Measurements from ENCODE around the gene NEK4. TPM values are rescaled to one million over a fixed set of nuclear protein-coding genes. Genes with fewer than 3 reads are reported as not detected.

Gene NEK4
- total RNA-seq, 4 donors from 2014 or later: 36.7 to 65.6 (median 41.8) TPM

DNA sequence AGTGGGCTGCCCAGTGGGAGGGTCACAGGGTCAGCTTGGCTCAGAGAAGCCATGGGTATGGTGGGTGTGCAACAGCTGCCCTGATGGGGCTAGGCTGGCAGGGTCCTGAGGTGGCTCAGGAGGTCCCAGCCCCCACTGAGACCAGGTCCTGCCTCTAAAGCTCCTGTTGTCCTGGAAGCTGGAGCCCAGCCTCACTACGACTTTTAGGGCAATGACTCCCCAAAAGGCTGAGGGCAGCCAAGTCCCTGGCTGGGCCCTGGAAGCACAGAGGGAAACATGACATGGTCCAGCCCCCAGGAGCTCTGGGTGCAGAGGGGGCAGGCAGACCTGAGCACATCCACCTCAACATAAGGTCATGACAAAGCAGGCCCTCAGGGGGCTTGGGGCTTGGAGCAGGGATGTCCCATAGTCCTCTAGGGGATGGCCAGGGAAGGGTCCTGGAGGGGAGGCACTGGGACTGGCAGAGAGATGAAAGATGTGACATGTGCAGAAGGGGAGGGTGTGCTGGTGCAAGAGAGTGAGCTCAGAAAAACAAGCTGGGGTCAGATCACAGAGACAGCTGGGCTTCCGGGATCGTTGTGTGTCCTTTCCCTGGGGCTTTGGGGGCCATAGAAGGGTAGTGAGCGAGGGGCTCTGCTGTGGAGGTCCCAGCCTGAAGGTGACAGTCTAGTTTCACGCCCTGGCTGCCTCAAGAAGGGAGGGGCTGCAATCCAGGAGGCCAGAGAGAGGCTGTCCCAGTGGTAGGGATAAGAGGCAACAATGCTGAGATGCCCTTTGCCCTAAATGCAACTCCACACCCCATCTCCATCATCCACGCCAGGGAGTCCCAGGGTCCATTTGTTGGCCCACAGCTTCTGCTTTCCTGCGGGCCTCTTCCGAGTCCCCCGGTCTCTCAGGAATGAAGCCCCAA is 23.2 kb upstream of the NEK4 start:
- Histone ChIP-seq H3K27me3 (no peaks in the 10 kb centered on the region), H3K4me1 (peaks cover 0 to 5% of the 10 kb centered on the region in 2 donors), H3K4me3 (replicated peaks in 1 of 3) (no peak overlapping the region), H3K36me3 (no peaks in the 10 kb centered on the region), H3K27ac (no peak overlapping the region), H3K9me3 (no peaks in the 10 kb centered on the region)
- DNase-seq: no peak
- WGBS, 2 donors: 79 to 80% methylated on average over 8 to 9 of the region's 9 CpGs
- TF ChIP-seq CTCF (IDR thresholded peaks at IDR 0.05) (no peak), POLR2A (IDR thresholded peaks at IDR 0.05) (no peak)
- intact Hi-C loops (cut with DNase I): no loop called here

DNA sequence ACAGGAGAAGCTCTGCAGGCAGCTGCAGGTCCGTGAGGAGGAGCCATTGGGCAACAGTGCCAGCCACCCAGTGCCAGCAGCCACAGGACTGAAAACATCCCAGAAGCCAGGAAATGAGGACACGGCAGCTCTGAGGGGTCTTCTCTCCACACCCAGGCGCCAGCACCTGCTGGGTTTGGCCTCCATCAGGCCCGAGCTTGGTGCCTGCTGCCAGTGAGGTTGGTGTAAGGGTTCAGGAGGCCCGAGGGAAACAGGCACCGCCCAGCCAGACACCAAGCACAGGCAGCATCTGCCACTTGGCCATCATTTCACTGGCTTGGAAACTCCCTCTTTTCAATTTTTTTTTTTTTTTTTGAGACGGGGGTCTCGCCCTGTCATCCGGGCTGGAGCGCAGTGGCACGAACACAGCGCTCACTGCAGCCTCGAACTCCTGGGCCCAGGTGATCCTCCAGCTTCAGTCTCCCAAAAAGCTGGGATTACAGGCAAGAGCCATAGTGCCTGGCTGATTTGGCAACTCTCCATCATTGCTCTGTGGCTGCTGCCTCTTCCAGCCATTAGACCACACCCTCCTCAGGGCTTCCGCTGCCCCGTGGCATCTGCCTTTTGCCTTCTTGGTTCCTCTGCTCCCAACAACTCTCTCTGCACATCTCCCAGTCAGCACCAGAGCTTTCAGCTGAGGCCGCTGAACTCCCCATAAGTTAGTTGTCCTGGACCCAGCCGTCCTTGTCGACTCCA is 22.4 kb upstream of the NEK4 start:
- no peak for DNase-seq
- H3K27ac ChIP-seq: no peak overlapping the region
- WGBS, 2 donors: 77 to 86% methylated on average over 18 of the region's 18 CpGs
- TF ChIP-seq POLR2A (IDR thresholded peaks at IDR 0.05): no peak
- no peak for TF ChIP-seq CTCF (IDR thresholded peaks at IDR 0.05)
- H3K9me3 ChIP-seq: no peaks in the 10 kb centered on the region
- H3K36me3 ChIP-seq: no peaks in the 10 kb centered on the region
- intact Hi-C loops (cut with DNase I): no loop called here
- no peaks in the 10 kb centered on the region for H3K27me3 ChIP-seq
- no peak overlapping the region for H3K4me3 ChIP-seq (replicated peaks in 1 of 3)
- peaks cover 0 to 5% of the 10 kb centered on the region in 2 donors for H3K4me1 ChIP-seq

- WGBS, 2 donors: 84 to 92% methylated on average over 2 to 7 of the region's 7 CpGs
- no peak for TF ChIP-seq POLR2A (IDR thresholded peaks at IDR 0.05)
- no peak for TF ChIP-seq CTCF (IDR thresholded peaks at IDR 0.05)
- H3K4me3 ChIP-seq (replicated peaks in 1 of 3): no peak overlapping the region
These were observed 21.7 kb upstream of the NEK4 start for GRCh38 chr3:52792413-52792812.

GRCh38 chr3:52791928-52792327 is 21.2 kb upstream of the NEK4 start:
- 71 to 77% methylated on average over 3 to 4 of the region's 4 CpGs for WGBS, 2 donors
- TF ChIP-seq CTCF (IDR thresholded peaks at IDR 0.05) (no peak), POLR2A (IDR thresholded peaks at IDR 0.05) (no peak)
- Histone ChIP-seq H3K4me3 (replicated peaks in 1 of 3) (no peak overlapping the region), H3K27me3 (no peaks in the 10 kb centered on the region), H3K36me3 (no peaks in the 10 kb centered on the region), H3K4me1 (peaks cover 0 to 5% of the 10 kb centered on the region in 2 donors), H3K9me3 (no peaks in the 10 kb centered on the region), H3K27ac (no peak overlapping the region)
- intact Hi-C loops (cut with DNase I): no loop called here
- DNase-seq: no peak

More at GRCh38 chr3:52792413-52792812, 21.7 kb upstream of the NEK4 start:
- Histone ChIP-seq H3K27me3 (no peaks in the 10 kb centered on the region), H3K36me3 (no peaks in the 10 kb centered on the region), H3K27ac (no peak overlapping the region), H3K4me1 (peaks cover 0 to 5% of the 10 kb centered on the region in 2 donors), H3K9me3 (no peaks in the 10 kb centered on the region)
- intact Hi-C loops (cut with DNase I): no loop called here
- no peak for DNase-seq

DNA sequence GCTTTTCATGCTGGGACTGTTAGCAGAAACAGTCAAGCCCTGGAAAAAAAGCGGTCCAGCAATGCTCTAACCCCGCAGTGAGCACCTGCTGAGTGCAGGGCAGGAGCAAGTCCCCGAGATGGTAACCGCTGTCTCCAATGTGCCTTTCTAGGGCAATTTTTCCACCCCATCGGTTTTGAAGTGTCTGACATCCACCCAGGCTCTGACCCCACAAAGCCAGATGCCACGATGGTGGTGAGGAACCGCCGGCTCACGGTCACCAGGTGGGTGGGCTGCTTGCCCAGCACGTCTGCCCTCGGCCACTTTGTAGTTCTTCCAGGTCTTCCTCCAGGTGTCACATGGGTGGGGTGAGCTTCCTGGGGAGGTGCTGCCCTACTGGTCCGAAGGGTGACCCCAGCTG is 20.6 kb upstream of the NEK4 start:
- WGBS, 2 donors: 59 to 67% methylated on average over 1 to 11 of the region's 12 CpGs
- Histone ChIP-seq H3K4me1 (peaks cover 0 to 5% of the 10 kb centered on the region in 2 donors), H3K9me3 (no peaks in the 10 kb centered on the region), H3K4me3 (replicated peaks in 1 of 3) (no peak overlapping the region), H3K27ac (no peak overlapping the region), H3K36me3 (no peaks in the 10 kb centered on the region), H3K27me3 (no peaks in the 10 kb centered on the region)
- intact Hi-C loops (cut with DNase I): no loop called here
- TF ChIP-seq POLR2A (IDR thresholded peaks at IDR 0.05) (no peak), CTCF (IDR thresholded peaks at IDR 0.05) (no peak)
- DNase-seq: no peak
